Skeletal muscle cell (primary cell): ENCODE measurements around the gene H2BK1.

Source experiments
- DNase-seq: peaks from one replicate; pipeline ENCODE4 v3.0.0-alpha.2; 2010; ENCODE audit warnings: low read depth
- H3K4me3 ChIP-seq: 2 replicates; pipeline ENCODE4 v1.5.1; 2011; ENCODE audit warnings: low read depth, mild to moderate bottlenecking, control low read depth, low read length, moderate library complexity

The H2BK1 gene

DNA sequence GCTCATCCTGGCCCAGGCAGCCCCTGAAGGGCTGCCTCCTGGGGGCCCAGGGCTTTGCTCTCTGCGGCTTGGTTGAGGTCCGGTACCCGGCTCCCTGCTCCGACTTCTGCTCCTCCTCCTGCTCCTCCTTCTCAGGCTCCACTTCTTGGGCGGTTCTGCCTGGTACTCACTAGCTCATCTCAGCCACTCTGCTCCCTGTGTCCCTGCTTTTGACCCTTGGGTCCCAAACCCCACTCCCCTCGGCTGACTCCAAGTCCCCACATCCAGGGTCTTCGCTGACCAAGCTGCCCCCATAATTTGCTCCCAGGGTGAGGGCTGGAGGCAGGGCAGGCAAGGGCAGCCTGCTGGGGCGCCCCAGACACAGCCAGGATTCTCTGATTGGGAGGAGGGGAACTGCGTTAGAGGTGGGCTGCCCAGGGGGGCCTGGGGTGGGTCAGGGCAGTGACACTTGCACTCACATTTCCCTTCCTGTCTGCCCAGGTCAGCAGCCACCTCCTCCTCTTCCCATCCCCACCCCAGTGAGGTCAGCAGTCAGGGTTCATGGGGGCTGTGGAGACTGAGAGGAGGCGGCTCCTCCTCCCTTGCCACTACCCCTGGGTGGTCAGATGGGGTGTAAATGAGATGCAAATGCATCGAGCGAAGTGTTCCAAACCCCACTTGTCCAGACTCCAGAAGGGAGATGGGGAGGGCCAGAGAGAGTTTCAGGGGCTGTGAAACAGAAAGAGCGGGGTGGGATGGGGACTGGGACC is 36.0 kb upstream of the H2BK1 start:
- DNase-seq = no peak
- peak overlapping the region; percentile 80 for H3K4me3 ChIP-seq

DNA sequence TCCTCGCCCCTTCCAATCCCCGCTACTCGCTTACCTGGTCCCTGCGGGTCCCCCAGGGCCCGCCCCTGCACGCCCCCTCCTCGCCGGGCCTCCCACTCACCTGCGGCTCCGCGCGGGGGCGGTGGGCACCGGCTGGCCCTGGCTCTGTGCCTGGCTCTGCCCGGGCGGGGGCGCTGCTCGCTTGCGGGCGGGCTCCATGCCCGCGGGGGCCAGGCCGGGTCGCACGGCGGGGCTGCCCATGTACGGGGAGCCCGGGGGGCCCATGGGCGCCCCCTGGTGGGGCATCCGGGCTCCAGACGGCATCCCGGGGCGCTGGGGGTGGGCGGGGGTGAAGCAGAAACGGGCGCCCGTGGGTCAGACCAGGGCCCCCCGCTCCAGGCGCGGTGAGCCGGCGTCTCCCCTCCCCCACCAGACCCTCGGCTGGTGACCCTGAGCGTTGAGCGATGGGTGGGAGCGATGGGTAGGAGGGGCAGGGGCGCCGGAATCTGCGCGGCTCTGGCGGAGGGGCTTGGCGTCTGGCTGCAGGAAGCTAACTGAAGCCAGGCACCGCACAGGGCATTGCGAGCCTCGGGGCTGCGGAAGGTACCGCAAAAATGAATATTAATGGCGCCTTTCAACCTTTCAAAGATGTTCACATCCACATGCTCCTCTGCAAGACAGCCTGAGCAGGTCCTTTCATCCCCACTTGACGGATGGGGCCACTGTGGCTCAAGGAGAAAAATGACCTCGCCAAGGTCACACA is 35.2 kb upstream of the H2BK1 start:
- H3K4me3 ChIP-seq = peak overlapping the region; percentile 33
- DNase-seq = no peak

DNA sequence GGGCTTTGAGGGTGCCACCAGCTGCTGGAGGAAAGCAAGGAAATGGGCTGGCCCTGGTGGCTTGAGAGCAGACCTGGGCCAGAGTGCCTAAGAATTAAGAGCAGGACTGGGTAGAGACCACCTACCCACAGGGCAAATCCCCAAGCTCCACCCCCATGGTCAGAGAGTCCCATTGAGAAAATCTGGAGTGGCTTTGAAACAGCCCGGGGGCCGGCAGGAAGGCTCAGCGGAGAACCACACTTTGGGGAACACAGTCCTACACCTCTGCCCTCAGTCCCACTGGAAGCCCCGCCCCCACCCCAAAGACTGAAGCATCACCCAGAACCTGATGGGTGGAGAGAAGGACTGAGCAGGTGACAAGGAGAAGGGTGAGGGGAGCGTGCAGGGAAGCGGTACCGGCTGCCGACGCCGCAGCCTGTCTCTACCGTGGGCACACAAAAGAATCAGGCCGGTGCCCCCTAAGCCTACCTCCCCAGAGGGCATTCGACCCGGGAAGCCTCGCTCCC is 34.6 kb upstream of the H2BK1 start:
- H3K4me3 ChIP-seq = peak overlapping the region; percentile 33
- no peak for DNase-seq

DNA sequence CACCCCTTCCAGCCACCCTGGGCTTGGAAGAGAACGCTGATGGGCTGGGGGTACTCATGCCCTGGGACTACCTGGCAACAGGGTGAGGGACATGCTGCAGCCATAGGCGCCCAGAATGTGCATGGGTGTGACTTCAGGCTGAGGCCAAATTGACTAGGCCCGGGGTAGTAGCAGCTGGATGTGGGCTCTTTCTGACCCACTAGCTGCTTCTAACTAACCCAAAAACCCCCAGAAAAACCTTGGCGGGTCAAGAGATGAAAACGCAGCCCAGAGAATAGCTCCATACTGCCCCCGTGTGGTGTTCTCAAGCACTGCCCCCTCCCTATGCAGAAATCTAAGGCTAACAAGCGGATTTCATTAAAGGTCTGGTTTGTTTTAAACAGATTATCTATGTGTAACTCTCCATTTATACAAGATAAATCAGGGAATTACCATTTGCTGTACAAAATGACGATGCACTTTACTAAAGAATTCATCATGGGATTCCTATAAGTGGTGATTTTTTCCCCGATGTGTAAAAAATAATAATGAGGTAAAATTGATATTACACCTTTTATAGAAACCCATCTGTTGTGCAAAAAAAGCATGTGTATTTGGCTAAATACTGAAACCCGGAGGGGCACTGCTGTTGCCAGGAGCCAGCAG is 34.0 kb upstream of the H2BK1 start:
- no peak for DNase-seq
- no peak overlapping the region for H3K4me3 ChIP-seq

DNA sequence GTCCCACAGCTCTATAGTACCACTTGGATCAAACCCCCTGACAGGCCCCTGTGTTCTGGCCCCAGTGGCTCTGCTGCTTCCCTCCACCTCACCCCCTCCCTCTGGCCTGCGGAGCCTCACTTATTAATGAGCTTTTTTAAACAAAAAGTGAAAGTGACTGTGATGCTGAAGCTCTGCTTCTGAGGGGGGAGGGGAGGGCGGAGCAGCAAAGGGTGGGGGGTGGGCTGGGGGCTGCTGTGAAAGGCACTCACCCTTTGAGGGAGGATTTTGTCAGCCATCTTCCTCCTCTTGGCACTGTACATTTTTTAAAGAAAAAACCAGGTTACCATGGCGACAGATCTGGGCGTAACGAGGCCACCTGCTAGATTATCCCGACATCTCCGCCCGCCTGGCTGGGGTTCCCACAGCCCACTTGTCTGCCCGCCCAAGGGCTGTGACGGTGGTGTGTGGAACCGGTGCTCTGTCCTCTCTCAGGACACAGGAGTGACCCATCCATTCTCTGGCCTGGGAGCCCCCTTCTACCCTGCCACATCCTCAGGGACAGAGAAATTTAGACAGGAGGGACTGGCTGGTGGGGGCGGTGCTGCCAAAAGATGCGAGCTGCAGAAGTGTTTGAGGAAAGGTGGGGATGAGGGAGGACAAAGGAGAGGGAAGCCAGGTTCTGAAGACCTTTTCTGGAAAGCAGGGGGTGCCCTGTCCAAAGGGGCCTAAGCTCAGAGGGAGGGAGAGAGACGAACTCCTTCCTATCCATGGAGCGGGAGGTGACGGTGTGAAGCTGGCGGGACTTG is 33.3 kb upstream of the H2BK1 start:
- no peak for DNase-seq
- H3K4me3 ChIP-seq = no peak overlapping the region

DNA sequence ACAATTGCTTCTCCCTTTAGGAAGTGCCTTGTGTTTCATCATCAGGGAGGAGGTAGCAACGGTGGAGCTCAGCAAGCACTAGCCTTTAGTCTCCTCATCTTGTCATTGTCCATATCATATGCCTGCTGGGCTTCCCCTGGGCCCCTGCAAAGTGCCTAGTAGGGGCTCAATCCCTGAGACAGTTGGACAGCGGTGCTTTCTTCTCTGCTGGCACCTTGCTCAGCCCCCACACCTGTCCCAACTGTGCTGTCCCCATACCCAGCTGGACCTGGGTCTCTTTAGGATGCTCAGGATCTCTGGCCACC is 32.7 kb upstream of the H2BK1 start:
- no peak for DNase-seq
- no peak overlapping the region for H3K4me3 ChIP-seq

DNA sequence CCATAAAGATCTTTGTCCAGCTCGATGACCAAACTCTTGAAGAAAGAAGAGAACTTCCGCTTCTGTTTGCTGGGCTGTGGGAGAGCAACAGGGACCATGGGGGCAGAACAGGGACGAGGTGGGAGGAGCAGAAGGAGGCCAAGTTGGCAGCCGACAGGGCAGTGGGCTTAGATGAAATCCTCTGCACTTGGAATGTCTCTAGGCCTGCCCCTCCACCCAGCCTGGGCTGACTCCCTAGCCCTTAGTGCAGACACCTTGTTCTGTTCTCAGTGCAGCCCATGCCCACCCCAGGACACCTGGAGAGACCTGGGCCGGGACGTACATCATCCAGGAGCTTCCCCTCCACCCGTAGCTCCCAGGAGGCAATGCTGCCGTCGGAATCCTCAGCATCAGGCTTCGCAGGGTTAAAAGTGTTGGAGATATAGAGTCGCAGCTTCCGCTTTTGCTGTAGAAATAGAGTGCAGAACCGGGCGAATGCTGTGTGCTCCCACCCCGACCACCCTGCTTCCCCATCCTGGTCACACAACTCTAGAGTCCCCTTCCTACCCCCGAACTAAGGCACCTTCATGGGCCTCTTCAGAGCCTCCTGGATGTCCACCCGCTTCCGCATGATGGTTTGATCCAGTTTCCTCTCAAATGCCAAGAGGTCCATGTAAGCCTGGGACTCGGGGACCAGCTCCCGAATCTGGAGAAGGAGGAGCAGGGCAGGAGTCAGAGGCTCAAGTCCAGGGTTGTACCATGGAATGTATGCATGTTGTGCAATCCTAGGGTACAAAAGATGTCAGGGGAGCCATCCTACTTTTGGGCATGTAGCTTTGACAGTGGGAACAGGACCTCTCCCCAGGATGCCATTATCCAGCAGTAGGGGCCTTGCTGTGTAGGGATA is 32.1 kb upstream of the H2BK1 start:
- DNase-seq = no peak

DNA sequence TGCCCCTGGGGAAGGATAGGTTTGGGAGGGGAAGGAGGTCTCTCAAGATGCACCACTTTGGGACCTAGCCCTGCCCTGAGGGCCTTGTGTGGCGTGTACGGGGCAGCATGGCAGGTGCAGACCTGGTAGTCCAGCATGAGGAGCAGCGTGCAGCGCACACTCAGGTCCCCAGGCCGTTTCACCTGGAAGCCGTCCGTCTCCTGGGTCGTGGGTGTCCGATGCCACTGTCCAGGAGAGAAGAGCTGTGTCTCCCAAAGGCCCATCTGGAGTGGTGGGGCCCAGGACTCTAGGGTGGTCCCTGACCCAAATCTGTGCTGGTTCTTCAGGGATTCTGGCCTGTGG is 31.4 kb upstream of the H2BK1 start:
- no peak overlapping the region for H3K4me3 ChIP-seq
- no peak for DNase-seq

More for the DNA sequence above, 32.1 kb upstream of the H2BK1 start:
- H3K4me3 ChIP-seq = no peak overlapping the region

DNA sequence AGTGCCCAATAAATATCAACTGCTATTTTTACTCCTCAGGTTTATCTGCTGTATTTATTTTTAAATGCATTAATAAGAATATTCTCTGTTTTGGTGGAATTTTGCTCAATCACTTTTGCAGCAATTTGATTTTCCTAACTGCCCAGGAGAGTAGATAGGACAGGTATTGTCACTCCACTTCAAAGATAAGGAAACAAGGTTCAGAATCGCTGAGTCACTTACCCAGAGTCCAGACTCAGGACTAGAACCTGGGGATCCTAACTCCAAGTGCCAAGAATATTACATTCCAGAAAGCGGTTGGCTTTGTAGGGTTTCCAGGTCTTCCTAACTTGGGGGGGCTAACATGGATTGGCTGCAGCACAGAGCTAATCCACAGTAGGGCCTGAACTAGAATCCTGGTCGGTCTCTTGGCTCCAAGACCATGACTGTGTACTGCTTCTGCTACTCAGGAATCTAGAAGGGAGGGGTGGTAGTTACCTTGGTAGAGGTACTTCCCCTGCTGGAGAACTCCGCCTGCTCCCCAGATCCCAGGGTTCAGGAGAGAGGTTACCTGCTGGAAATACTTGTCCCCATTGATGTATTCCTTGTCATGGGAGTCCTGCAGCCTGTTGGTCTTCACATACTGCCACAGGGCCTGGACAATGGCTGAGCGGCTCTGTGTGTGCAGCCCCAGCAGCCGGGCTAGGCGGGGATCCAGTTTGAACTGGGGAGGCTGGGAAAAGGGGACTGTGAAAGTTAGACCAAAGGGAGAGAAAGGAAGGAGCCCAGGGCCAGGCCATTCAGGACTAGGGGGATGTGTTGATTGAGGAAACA is 30.9 kb upstream of the H2BK1 start:
- no peak for DNase-seq
- H3K4me3 ChIP-seq = no peak overlapping the region

DNA sequence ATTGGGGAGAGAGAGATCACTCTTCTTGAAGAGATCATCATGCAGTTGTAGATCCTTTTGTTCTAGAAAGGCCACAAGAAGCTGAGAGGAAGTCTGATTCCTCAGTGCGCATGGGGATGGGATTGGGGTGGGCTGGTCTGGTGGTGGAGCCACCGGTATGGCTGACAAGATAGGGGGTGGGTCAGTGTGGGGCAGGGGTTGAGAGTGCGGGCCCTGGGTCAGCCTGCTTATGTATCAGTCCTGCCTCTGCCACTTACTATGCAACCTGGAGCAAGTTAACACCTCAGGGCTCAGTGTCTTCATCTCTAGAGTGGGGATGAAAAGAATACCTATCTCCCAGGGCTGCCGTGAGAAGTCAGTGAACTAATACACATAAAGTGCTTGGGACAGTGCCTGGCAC is 30.2 kb upstream of the H2BK1 start:
- H3K4me3 ChIP-seq = no peak overlapping the region
- no peak for DNase-seq

DNA sequence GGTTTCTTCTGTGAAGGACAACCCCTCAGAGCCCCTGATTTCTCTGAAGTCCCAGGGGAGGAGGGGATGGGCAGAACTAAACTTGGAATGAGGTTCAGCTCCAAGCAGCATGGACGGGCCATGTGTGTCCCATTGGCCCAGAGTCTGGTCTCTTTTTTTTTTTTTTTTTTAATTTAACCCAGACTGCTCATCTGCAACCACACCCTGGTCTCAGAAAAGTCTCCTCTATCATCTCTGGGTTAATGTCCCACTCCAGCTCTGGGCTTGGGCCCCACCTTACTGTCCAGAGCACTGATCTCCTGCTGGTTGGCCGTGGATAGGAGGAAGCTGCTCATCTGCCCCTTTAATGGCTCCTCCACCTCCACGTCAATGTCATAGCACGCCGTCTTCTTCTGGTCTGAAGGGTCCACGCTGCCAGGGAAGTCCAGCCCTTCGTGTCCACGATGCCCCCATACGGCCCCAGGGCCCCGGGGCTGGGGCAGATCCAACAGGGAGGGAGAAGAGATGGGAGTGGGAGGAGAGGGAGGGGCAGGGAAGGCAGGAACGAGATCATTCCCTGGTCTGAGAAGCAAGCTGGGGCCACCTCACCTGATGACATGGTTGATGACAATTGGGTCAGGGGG is 29.7 kb upstream of the H2BK1 start:
- H3K4me3 ChIP-seq = no peak overlapping the region
- DNase-seq = no peak

DNA sequence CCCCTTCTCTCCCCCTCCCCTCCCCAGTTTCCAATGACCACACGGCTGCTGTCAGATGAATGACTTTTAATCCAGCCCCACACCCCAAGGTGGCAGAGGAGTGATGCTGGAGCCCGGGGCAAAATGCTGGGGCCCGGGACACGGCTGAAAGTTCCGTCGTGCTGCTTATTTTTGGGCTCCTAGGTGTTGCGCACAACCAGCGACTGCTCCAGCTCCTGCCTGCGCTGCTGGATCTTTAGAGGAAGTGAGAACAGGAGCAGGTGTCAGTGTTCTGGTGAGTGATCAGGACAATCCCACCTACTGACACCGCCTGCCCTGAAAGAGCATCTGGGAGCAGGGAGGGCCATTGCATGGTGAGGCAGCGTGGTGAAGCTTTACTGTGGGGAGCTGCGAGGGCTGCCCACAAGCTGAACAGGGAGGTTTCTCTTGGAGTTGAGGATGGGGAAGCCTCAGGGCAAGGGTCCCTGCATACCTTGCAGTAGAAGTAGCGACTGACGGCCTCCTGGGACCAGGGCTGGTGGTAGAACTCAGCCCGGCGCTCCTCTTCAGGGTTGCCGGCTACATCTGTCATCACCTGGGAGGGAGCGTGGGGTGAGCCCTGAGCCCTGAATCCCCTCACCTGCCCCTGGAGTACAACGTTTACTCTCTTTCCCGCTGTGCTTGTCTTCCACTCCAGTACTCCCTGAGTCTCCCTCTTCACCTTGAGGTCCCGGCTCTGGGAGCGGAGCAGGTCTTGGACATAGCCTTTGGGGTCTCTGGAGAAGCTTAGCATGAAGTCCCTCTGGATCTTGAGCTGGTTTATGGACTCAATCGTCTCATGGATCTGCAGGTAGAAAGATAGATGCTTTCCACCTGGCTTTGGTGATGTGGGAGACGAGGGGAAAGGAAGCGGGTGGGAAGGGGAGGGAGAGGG is 28.9 kb upstream of the H2BK1 start:
- DNase-seq = no peak
- H3K4me3 ChIP-seq = no peak overlapping the region

DNA sequence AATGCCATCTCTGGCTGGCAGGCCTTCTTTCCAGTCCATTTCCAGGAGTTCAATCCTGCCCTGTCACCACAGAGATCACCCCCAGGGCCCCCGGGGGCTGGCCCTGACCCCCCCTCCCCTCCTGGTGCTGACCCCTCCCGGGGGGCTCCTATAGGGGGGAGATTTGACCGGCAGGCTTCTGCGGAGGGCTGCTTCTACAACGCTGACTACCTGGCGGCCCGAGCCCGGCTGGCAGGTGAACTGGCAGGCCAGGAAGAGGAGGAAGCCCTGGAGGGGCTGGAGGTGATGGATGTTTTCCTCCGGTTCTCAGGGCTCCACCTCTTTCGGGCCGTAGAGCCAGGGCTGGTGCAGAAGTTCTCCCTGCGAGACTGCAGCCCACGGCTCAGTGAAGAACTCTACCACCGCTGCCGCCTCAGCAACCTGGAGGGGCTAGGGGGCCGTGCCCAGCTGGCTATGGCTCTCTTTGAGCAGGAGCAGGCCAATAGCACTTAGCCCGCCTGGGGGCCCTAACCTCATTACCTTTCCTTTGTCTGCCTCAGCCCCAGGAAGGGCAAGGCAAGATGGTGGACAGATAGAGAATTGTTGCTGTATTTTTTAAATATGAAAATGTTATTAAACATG is 28.0 kb upstream of the H2BK1 start:
- H3K4me3 ChIP-seq = no peak overlapping the region
- DNase-seq = no peak

DNA sequence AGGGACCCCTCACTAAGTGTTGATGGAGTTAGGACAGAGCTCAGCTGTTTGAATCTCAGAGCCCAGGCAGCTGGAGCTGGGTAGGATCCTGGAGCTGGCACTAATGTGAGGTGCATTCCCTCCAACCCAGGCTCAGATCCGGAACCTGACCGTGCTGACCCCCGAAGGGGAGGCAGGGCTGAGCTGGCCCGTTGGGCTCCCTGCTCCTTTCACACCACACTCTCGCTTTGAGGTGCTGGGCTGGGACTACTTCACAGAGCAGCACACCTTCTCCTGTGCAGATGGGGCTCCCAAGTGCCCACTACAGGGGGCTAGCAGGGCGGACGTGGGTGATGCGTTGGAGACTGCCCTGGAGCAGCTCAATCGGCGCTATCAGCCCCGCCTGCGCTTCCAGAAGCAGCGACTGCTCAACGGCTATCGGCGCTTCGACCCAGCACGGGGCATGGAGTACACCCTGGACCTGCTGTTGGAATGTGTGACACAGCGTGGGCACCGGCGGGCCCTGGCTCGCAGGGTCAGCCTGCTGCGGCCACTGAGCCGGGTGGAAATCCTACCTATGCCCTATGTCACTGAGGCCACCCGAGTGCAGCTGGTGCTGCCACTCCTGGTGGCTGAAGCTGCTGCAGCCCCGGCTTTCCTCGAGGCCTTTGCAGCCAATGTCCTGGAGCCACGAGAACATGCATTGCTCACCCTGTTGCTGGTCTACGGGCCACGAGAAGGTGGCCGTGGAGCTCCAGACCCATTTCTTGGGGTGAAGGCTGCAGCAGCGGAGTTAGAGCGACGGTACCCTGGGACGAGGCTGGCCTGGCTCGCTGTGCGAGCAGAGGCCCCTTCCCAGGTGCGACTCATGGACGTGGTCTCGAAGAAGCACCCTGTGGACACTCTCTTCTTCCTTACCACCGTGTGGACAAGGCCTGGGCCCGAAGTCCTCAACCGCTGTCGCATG is 27.2 kb upstream of the H2BK1 start:
- no peak for DNase-seq
- no peak overlapping the region for H3K4me3 ChIP-seq

DNA sequence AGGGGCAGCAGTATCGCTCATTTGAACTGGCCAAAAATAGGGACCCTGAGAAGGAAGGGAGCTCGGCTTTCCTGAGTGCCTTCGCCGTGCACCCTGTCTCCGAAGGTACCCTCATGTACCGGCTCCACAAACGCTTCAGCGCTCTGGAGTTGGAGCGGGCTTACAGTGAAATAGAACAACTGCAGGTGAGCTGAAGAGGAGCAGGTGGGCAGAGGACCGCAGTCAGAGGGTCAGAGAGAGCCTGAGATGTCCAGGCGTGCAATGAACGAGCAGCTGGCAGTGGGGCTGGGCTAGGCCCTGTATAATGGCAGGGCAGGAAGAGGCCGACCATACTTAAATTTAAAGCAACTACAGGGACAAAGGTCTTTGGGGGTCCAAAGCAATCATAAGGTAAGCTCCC is 26.1 kb upstream of the H2BK1 start:
- H3K4me3 ChIP-seq = no peak overlapping the region
- DNase-seq = no peak
